ENCODE results near the gene MAP3K12.
A peak's percentile ranks its signal among the peaks of the same experiment; 100 is the strongest.
"Not testable (repeated sequence)": the region's sequence is repeated elsewhere in the genome, so short reads cannot be mapped to it uniquely, and the experiment has no call there.

The MAP3K12 gene

DNA sequence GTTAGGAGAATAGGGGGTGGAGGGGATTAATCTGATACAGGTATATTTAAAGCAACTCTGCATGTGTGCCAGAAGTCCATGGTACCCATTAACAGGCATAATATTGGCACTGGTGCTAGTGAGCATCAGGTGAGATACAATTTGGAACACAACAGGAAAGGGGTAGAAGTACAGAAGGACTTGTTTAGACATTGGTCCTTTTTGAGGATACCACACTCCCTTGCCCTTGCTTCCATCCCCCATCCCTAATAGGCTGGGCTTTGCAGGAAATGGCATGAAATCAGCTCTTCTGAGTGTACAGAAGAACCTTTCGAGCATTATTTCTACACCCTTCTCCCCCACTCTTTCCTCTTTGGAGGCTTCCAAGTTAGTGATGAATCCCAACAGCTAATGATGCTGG lies 31.0 kb downstream of the MAP3K12 start:
- no peak for DNase-seq (ENCODE audit: low spot score)

DNA sequence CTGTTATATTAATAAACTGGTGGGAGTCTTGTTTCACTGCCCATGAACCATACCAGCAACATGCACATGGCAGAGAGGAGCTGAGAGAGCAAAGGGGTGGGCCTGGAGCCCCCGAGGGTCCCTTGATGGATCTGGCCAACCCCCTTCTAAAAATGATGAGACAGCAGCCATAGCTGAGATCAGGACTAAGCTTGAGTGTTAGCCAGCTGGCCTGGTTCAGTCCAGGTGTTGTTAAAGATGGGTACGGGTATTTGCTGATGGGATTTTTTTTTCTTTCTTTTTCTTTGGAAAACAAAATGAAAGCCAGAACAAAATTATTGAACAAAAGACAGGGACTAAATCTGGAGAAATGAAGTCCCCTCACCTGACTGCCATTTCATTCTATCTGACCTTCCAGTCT lies 31.4 kb downstream of the MAP3K12 start:
- DNase-seq (ENCODE audit: low spot score) = no peak

- DNase-seq (ENCODE audit: low spot score) = no peak
Measured at GRCh38 chr12:53467082-53467481, 32.2 kb downstream of the MAP3K12 start.

GRCh38 chr12:53466640-53467039 lies 32.6 kb downstream of the MAP3K12 start:
- DNase-seq (ENCODE audit: low spot score) = no peak

DNA sequence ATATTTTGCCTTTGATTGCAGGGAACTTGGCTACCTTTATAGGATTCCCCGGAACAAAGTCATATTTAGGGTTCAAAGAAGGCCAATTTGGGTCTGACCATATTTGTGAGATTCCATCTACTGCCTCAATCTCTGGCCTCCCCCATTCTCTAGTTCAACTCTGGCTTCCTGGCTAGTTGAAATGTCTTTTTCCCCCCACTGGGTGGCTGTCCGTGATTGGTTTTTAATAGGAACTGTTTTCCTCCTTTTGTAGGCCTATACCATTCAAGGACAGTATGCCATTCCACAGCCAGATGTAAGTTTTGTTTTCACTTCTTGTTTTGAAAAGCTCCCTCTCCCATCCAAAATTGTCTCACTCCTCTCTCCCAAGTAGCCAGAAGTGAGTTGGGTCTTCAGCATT lies 33.6 kb downstream of the MAP3K12 start:
- no peak for DNase-seq (ENCODE audit: low spot score)

GRCh38 chr12:53464685-53465418 lies 34.4 kb downstream of the MAP3K12 start:
- DNase-seq (ENCODE audit: low spot score) = no peak

DNA sequence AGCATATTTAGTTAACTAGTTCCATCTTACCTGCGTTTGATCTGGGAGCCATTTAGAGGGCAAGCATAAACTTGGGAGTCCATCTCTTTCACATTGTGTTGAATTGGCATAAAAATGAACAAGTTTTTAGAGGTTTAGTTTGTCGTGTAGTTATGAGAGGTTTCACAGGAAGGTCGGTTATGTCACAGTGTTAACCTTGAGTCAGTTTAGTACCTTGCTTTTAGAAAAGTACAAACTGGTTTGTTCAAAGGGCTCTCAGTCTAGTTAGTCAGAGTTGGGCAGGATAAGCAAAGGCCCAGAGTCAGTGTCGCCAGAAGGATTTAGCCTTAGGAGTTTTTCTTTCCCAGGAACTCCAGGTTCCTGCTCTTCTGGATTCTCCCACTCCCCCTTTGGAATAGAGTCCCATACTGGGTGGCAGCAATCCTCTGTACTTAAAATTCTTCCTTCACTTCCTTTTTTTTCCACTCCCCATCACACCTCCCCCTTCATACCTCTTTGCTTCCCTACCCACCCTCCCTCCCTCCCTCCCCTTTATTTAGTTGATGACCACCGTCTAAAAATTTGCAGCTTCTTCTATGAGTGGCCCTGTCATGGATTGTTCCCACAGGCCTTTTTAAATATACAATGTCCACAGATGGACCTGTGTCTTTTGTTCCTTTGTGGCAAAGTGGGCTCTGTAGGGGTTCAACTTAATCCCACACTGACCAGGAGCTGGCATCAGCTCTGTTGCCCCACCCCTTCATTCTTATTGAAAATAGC lies 35.3 kb downstream of the MAP3K12 start:
- DNase-seq (ENCODE audit: low spot score) = no peak

GRCh38 chr12:53462935-53463334 lies 36.3 kb downstream of the MAP3K12 start:
- no peak for DNase-seq (ENCODE audit: low spot score)

- DNase-seq (ENCODE audit: low spot score) = no peak
Measured at GRCh38 chr12:53461591-53461990, 37.7 kb downstream of the MAP3K12 start.

- DNase-seq (ENCODE audit: low spot score) = no peak
Measured at GRCh38 chr12:53461059-53461458, 38.2 kb downstream of the MAP3K12 start.

- DNase-seq (ENCODE audit: low spot score) = no peak
Measured at GRCh38 chr12:53459097-53459496, 40.2 kb downstream of the MAP3K12 start.

- no peak for DNase-seq (ENCODE audit: low spot score)
Measured at GRCh38 chr12:53456654-53457366, 42.4 kb downstream of the MAP3K12 start.

- DNase-seq (ENCODE audit: low spot score) = no peak
Measured at GRCh38 chr12:53454707-53455106, 44.6 kb downstream of the MAP3K12 start.

DNA sequence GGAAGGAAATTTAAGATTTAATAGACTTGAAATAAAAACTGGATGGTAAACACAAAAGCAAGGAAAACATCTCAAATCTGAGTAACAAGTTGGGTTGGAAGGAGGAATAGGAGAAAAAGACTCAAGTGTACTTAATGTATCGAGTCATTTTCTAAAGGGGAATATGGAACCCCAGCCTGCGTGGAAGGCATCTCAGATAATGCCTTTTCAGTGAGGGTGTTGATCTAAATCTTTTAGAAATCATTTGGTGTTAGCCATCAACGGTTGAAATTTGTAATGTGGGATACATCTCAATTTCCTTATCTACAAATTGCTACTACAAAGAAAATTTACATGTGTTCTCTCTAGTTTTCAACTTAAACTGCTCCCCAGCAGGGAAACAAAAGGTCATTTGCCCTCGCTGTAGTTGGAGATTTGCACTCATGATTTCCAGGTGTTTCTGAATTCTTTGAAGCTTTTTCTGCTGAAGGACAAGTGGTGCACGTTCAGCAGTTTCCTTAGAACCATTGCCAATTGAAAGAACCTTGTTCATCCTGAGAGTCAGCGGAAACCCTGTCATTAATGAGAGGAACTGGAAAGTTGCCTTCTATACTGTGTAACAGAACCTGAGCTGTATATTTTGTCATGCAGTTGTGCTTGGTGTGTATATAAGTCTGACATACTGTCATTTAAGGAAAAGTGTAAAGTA lies 45.2 kb downstream of the MAP3K12 start:
- DNase-seq (ENCODE audit: low spot score) = no peak

DNA sequence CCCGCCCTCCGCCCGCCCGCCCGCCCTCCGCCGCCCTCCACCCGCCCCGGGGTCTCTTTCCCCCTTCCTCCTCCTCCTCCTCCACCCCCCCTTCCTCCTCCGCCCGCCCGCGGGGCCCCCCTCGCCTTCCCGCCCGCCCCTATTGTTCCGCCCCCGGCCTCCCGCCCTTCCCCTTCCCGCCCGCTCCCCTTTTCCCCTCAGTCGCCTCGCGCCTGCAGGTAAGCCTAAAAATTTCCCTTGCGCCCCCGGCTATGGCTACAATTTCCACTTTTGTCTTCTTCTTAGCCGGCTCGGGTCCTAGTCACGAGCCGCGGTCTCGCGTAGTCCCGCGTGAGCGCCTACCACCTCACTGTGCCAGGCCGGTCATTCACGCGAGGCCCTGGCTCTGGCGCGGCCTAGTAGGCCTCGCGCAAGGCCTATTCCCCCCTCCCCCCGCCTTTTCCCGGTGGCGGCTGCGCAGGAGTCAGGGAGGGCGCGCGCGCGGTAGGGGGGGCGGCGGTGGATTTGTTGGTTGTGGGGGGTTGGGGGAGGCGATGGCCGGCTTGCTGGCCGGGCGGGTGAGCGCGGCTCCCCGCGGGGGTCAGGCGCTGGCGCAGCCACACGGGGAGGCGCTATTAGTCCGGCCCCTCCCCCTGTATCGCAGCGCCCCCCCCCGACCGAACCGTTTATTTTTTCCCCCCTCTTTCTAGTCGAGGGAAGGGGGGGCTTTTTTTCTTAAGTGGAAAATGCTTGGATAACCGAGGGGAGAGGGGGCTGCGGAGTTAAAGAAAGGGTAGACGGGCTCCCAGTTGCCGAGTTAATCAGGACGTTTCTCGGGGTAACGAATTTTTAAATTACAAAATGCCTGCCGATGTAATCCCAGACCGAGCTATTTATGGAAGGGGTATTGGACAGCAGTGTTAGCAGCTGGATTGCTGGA lies 46.8 kb downstream of the MAP3K12 start:
- peak; percentile 90 for DNase-seq (ENCODE audit: low spot score)

- DNase-seq (ENCODE audit: low spot score) = peak; percentile 95
Measured at GRCh38 chr12:53451661-53452158, 47.5 kb downstream of the MAP3K12 start, which contains the start of gene PCBP2. Gene PCBP2, plus strand, starts transcription at chr12:53452102. Its CDS starts 2,699 bp downstream, at chr12:53454801.

- DNase-seq (ENCODE audit: low spot score) = no peak
Measured at GRCh38 chr12:53450936-53451335, 48.3 kb downstream of the MAP3K12 start.

DNA sequence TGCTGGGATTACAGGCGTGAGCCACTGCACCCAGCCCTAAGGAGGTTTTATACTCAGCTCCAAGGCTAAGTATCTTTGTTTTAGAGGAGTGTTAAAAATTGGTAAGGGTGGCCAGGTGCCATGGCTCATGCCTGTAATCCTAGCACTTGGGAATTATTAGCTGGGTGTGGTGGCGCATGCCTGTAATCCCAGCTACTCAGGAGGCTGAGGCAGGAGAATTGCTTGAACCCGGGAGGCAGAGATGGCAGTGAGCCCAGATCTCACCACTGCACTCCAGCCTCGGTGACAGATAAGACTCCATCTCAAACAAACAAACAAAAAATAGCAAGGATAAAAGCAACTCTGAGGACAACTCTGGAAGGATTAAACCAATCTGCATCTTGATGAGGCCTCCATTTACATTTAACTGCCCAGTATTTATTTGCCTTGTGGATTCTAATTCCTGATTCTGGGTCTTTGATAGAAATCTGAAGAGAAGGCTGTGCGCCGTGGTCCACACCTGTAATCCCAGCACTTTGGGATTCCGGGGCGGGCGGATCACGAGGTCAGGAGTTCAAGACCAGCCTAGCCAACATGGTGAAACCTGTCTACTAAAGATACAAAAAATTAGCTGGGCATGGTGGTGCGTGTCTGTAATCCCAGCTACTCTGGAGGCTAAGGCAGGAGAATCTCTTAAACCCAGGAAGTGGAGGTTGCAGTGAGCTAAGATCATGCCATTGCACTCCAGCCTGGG lies 54.5 kb downstream of the MAP3K12 start:
- not testable (repeated sequence) for DNase-seq (ENCODE audit: low spot score)

DNA sequence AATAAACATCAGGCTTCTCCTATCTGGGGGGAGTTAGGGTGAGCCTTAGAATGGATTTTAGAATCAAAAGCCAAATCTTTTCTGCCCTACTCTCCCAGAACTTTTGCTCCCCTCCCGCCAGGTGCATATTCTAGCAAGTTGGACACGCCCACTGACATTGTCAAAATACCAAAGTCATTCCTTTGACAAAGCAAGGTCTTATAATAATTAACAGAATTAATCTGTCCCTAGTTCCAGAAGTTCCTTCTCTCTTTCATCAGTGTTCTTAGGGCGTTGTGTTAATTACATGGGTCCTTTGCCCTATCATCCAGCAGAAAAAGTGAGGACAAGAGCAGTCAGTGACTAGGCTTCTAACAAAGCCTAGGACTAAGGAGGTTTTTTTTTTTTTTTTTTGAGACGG lies 55.3 kb downstream of the MAP3K12 start:
- DNase-seq (ENCODE audit: low spot score) = no peak

Measured in iPS-NIHi11 (cell line).